Hepatocyte (in vitro differentiated cells): ENCODE measurements around the gene MTG1.

Experiments
- EZH2 ChIP-seq: fragments of 200-600 bp; sonication (generic); IDR thresholded peaks from 2 replicates; pipeline ENCODE4 v1.6.1; 2016; ENCODE audit warnings: antibody characterized with exemption, mild to moderate bottlenecking, borderline replicate concordance
- EZH2phosphoT487 ChIP-seq: fragments of 200-600 bp; sonication (generic); IDR thresholded peaks from one replicate; pipeline ENCODE4 v1.6.1; 2018; ENCODE audit warnings: antibody characterized with exemption, mild to moderate bottlenecking, low read depth, moderate library complexity; ENCODE audit not compliant: unreplicated experiment, severe bottlenecking
- TF ChIP-seq, protein P1 (sequence below): fragments of 200-600 bp; sonication (generic); IDR thresholded peaks from 2 replicates; pipeline ENCODE4 v1.5.1; 2016; ENCODE audit warnings: antibody characterized with exemption, mild to moderate bottlenecking; ENCODE audit not compliant: poor library complexity

GRCh38 chr10:133388973-133389818, 4.8 kb upstream of the MTG1 start:
- TF ChIP-seq, protein P1, sequence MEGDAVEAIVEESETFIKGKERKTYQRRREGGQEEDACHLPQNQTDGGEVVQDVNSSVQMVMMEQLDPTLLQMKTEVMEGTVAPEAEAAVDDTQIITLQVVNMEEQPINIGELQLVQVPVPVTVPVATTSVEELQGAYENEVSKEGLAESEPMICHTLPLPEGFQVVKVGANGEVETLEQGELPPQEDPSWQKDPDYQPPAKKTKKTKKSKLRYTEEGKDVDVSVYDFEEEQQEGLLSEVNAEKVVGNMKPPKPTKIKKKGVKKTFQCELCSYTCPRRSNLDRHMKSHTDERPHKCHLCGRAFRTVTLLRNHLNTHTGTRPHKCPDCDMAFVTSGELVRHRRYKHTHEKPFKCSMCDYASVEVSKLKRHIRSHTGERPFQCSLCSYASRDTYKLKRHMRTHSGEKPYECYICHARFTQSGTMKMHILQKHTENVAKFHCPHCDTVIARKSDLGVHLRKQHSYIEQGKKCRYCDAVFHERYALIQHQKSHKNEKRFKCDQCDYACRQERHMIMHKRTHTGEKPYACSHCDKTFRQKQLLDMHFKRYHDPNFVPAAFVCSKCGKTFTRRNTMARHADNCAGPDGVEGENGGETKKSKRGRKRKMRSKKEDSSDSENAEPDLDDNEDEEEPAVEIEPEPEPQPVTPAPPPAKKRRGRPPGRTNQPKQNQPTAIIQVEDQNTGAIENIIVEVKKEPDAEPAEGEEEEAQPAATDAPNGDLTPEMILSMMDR, result no peak
- TF ChIP-seq EZH2, result no peak
- no peak for TF ChIP-seq EZH2phosphoT487
